DMS153 treated with DMSO at 0.1 percent for 48 hours (cell line): ENCODE results near the gene C1QTNF9.
A peak's percentile ranks its signal among the peaks of the same experiment; 100 is the strongest.
"Not testable (repeated sequence)": the region's sequence is repeated elsewhere in the genome, so short reads cannot be mapped to it uniquely, and the experiment has no call there.

Source experiments
- DNase-seq: peaks from one replicate; lab custom pipeline; 2025; ENCODE audit not compliant: unreplicated experiment; lab: John Stamatoyannopoulos, UW

The C1QTNF9 gene

GRCh38 chr13:24319641-24320040 is 10.3 kb downstream of the C1QTNF9 start:
- not testable (repeated sequence) for DNase-seq

- not testable (repeated sequence) for DNase-seq
Measured at GRCh38 chr13:24321416-24321815, 12.0 kb downstream of the C1QTNF9 start.

DNA sequence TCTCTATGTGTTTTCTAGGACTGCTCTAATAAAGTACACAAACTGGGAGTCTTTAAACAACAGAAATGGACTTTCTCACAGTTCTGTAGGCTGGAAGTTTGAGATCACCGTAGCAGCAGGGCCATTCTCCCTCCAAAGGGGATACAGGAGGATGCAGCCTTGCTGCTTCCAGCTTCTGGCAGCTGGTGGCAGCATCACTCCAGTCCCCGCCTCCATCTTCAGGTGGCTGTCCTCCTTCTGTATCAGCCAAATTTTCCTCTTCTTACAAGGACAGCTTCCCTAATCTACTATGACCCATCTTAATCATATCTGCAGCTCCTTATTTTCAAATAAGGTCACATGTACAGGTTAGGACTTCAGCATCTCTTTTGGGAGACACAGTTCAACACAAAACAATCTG is 13.1 kb downstream of the C1QTNF9 start:
- DNase-seq: not testable (repeated sequence)

- DNase-seq: no peak
Measured at GRCh38 chr13:24323036-24323738, 13.8 kb downstream of the C1QTNF9 start.

DNA sequence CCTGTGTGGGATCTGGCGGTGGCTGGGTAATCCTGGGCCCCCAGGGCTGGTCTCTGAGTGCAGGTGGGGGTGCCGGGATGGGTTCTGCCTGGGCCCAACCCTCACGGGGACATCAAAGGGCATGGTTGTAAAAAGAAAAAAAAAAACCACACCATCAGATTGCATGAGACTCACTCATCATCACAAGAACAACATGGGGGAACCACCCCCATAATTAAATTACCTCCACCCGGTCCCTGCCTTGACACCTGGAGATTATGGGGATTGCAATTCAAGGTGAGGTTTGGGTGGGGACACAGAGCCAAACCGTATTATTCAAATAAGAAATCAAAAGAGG is 14.3 kb downstream of the C1QTNF9 start:
- no peak for DNase-seq

DNA sequence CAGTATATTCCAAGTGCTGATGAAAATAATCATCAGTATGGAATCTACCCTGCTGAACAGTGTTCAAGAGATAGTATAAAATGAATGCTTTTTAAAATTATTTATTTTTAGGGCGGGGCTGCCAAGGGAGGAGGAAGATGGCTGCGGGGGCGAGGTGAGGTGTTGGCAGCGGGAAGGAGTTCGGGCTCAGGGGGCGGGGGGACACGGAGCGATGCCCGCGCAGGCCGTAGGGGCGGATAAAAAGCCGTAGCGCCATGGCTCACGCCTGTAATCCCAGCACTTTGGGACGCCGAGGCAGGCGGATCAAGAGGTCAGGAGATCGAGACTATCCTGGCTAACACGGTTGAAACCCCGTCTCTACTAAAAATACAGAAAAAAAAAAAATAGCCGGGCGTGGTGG is 18.2 kb downstream of the C1QTNF9 start:
- DNase-seq: not testable (repeated sequence)

- DNase-seq: no peak
Measured at GRCh38 chr13:24328145-24328544, 18.8 kb downstream of the C1QTNF9 start.

GRCh38 chr13:24338721-24339120 is 29.3 kb downstream of the C1QTNF9 start:
- DNase-seq: no peak

GRCh38 chr13:24339937-24340607 is 30.7 kb downstream of the C1QTNF9 start:
- no peak for DNase-seq

GRCh38 chr13:24340608-24340955 is 31.2 kb downstream of the C1QTNF9 start:
- no peak for DNase-seq

GRCh38 chr13:24341439-24341838 is 32.1 kb downstream of the C1QTNF9 start:
- no peak for DNase-seq

- no peak for DNase-seq
Measured at GRCh38 chr13:24348385-24348784, 39.0 kb downstream of the C1QTNF9 start.

DNA sequence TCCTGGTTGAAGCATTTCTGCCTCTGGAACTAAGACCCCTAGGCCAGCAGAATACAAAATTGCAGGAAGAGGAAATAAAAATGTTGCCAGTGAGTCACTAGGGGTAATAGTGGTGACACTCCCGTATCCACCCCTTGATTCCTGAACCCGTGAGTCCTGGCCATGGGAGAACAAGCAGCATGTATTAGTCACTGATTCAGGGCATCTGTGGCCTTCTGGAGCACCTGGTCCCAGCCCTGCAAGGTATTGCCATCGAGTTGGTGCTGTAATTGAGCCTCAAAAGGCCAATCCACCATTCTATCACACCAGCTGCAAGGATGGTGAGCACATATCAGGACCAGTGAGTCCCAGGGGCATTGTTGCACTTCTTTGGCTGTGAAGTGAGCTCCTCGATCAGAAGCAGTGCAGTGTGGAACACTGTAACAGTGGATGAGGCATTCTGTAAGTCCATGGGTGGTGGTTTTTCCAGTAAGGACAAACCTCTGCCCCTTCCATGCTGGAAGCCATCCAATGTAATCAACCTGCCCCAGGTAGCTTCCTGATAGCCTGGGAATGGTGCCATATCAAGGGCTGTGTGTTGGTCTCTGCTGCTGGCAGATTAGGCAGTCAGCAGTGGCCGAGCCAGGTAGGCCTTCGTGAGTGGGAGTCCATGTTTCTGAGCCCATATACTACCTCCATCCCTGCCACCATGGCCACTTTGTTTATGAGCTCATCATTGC is 39.6 kb downstream of the C1QTNF9 start:
- DNase-seq: peak; percentile 87

DNA sequence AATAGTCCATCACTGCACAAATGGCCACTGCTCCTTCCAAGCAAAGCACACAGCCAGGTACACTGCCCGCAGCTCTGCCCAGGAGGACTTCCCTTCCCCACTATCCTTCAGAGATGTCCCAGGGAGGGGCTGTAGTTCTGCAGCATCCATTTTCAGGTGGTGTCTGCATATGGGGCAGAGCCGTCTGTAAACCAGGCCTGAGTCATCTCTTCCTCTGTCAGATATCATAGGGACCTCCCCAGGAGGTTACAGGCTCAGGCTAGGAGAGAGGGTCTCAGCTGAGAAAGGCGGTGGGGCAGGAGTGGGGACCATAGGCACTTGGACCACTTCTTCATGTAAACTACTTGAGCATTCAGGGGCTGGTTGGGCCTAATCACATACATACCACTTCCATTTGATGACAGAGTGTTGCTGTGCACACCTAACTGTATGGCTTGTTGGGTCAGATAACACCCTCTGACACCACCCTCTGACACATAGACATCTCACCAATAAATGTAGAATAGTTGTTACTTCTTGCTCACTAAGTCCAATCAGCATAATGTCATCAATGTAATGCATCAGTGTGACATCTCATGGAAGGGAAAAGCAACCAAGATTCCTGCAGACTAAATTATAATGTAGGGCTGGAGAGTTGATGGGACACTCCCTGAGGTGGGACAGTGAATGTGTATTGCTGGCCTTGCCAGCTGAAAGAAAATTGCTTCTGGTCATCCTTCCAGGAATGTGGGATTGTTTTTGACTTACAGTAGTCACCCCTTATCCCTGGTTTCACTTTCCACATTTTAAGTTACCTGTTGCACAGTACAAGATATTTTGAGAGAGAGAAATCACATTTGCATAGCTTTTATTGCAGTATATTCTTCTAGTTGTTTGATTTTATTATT is 40.6 kb downstream of the C1QTNF9 start:
- DNase-seq: not testable (repeated sequence)

- no peak for DNase-seq
Measured at GRCh38 chr13:24351423-24351822, 42.0 kb downstream of the C1QTNF9 start.

GRCh38 chr13:24353736-24354135 is 44.4 kb downstream of the C1QTNF9 start:
- no peak for DNase-seq

GRCh38 chr13:24355103-24355502 is 45.7 kb downstream of the C1QTNF9 start:
- no peak for DNase-seq

DNA sequence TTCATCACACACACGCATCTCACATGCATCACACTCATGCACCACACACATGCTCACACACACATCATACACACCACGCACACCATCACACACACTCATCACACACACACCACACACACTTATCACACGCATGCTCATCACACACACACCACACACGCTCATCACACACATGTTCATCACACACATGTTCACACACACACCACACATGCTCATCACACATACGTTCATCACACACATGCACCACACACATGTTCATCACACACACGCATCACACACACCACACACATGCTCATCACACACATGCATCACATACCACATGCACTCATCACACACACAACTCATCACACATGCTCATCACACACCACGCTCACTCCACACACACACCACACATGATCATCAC is 46.9 kb downstream of the C1QTNF9 start:
- no peak for DNase-seq

DNA sequence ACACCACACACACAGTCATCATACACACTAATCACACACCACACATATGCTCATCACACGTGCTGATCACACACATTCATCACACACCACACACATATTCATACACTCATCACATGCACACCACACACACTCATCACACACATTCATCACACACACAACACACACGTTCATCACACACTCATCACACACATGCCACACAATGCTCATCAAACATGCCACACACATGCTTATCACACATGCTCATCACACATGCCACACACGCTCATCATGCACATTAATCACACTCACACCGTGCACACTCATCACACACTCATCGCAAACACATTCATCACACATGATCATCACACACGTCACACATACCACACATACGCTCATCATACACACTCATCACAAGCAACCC is 47.5 kb downstream of the C1QTNF9 start:
- no peak for DNase-seq

DNA sequence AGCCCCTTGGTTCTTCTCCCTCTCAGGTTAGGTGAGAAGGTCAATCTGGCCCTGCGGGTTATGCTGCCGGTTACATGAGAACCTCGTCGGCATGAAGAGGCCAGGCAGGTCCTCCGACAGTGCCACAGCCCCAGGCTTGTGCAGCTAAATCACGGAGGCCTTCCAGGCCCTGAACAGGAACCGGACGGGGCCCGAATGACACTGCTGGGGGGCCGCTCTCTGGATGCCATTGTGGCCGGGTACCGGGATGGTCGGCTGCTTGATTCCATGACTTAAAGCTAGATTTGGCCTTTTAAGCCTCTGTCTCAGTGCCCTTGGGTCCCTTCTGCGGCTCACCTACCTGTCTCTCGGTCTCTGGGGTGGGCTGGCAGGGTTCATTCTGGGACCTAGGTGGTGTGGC is 48.4 kb downstream of the C1QTNF9 start:
- DNase-seq: no peak

DNA sequence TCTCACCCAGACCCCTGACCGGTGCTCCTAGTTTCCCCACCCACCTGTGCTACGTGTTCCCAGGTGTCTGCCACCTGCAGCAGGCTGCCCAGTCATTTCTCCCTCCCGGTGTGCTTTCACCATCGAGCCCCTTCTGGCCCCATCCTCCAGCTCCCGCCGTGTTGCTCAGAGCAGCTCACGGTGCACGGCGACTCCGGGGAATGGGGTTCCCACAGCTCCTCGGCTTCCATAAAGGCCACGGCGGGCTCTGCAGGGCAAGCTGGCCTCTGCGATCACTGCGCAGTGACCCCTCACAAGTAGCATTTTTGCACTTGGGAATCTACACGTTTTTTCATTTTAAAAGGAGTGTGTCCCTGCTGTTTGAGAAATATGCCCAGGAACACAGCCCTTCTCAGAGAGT is 49.5 kb downstream of the C1QTNF9 start:
- not testable (repeated sequence) for DNase-seq
